Upper lobe of left lung (tissue), 6 donors: ENCODE measurements around the gene ALG1. TPM values are rescaled to one million over a fixed set of nuclear protein-coding genes. Genes with fewer than 3 reads are reported as not detected.
A peak's percentile ranks its signal among the peaks of the same experiment; 100 is the strongest.
"Not testable (repeated sequence)": the region's sequence is repeated elsewhere in the genome, so short reads cannot be mapped to it uniquely, and the experiment has no call there.

Experiments
- ATAC-seq, 2 donors: fragments of 200-7000 bp; cut with Tn5 transposase; one replicate each; pipeline ENCODE4 v1.9.1; 2022; ENCODE audit warnings: mild to moderate bottlenecking in 2 of 2, moderate library complexity in 2 of 2; ENCODE audit not compliant: low FRiP score in 2 of 2
- DNase-seq, 2 donors: peaks; one replicate each; pipeline ENCODE4 v3.0.0-alpha.2; 2019 to 2020
- H3K27ac ChIP-seq, 4 donors: fragments of 200-600 bp; sonication (generic); one replicate each; pipeline ENCODE4 v1.5.1; 2016 to 2019
- H3K27me3 ChIP-seq, 4 donors: fragments of 200-600 bp; sonication (generic); one replicate each; pipeline ENCODE4 v1.5.1; 2017 to 2019
- H3K36me3 ChIP-seq, 4 donors: fragments of 200-600 bp; sonication (generic); one replicate each; pipeline ENCODE4 v1.5.1; 2016 to 2019
- H3K4me1 ChIP-seq, 4 donors: fragments of 200-600 bp; sonication (generic); one replicate each; pipeline ENCODE4 v1.5.1; 2018 to 2019
- H3K4me3 ChIP-seq, 4 donors: fragments of 200-600 bp; sonication (generic); one replicate each; pipeline ENCODE4 v1.5.1; 2017 to 2019; ENCODE audit warnings: mild to moderate bottlenecking in 2 of 4, moderate library complexity in 1 of 4
- H3K9me3 ChIP-seq, 4 donors: fragments of 200-600 bp; sonication (generic); one replicate each; pipeline ENCODE4 v1.5.1; 2018 to 2019
- EP300 ChIP-seq, 4 donors: sonication (generic); formaldehyde crosslinking; IDR thresholded peaks; one replicate each; pipeline ENCODE4 v1.5.1; 2017; ENCODE audit warnings: antibody characterized with exemption in 4 of 4, control low read depth in 2 of 4
- POLR2A ChIP-seq, 4 donors: fragments of 450-650 bp; IDR thresholded peaks; one replicate each; pipeline ENCODE4 v1.5.1; 2016 to 2017; ENCODE audit warnings: antibody characterized with exemption in 4 of 4, mild to moderate bottlenecking in 2 of 4
- POLR2AphosphoS5 ChIP-seq, 2 donors: sonication (generic); formaldehyde crosslinking; IDR thresholded peaks; one replicate each; pipeline ENCODE4 v1.5.1; 2017; ENCODE audit warnings: antibody characterized with exemption in 2 of 2
- WGBS, 2 donors: methylation state at CpG; one replicate each; pipeline ENCODE4 v1.1.5; 2017 to 2018; 5-methylcytosine and 5-hydroxymethylcytosine counted together
- total RNA-seq, 6 donors: library from RNA; depleted of rRNA in 4 of 6; stranded (reverse); fragments of >200 nt in 4 of 6; gene quantifications; one replicate each; pipeline versions ENCODE4 v1.1.0 to v1.2.1, GENCODE V29; 2016 to 2021
- TF ChIP-seq, protein P1 (sequence below), 6 experiments: fragments of 450-650 bp in 4 of 6; fragments of 200-600 bp in 2 of 6; sonication (generic) in 2 of 6; IDR thresholded peaks; one replicate each; pipeline ENCODE4 v1.5.1; 2016 to 2019; ENCODE audit warnings: antibody characterized with exemption in 6 of 6
- donor health status: DM: no; HTN: no; CAD: no; lungs with moderate emphysema.
- donor health status: DM: no; HTN: yes; CAD: no; lungs with severe emphysema.

The ALG1 gene
- total RNA-seq, 6 donors from 2014 or later: 10.5 to 24.0 (median 21.9) TPM

GRCh38 chr16:5077304-5077703 is 5.7 kb downstream of the ALG1 start:
- Histone ChIP-seq H3K36me3 (peaks cover 0 to 73% (median 38%) of the 10 kb centered on the region in 4 donors), H3K27me3 (no peaks in the 10 kb centered on the region), H3K4me3 (no peak overlapping the region), H3K4me1 (peaks cover 6 to 19% (median 7%) of the 10 kb centered on the region in 4 donors), H3K27ac (no peak overlapping the region), H3K9me3 (no peaks in the 10 kb centered on the region)
- ATAC-seq: no peak
- DNase-seq: no peak
- TF ChIP-seq, protein P1, sequence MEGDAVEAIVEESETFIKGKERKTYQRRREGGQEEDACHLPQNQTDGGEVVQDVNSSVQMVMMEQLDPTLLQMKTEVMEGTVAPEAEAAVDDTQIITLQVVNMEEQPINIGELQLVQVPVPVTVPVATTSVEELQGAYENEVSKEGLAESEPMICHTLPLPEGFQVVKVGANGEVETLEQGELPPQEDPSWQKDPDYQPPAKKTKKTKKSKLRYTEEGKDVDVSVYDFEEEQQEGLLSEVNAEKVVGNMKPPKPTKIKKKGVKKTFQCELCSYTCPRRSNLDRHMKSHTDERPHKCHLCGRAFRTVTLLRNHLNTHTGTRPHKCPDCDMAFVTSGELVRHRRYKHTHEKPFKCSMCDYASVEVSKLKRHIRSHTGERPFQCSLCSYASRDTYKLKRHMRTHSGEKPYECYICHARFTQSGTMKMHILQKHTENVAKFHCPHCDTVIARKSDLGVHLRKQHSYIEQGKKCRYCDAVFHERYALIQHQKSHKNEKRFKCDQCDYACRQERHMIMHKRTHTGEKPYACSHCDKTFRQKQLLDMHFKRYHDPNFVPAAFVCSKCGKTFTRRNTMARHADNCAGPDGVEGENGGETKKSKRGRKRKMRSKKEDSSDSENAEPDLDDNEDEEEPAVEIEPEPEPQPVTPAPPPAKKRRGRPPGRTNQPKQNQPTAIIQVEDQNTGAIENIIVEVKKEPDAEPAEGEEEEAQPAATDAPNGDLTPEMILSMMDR (IDR thresholded peaks at IDR 0.05): no peak
- TF ChIP-seq EP300 (IDR thresholded peaks at IDR 0.05) (no peak), POLR2AphosphoS5 (IDR thresholded peaks at IDR 0.05) (no peak)
- WGBS, 2 donors: 96 to 97% methylated on average over 13 of the region's 13 CpGs

- Histone ChIP-seq H3K4me3 (no peak overlapping the region), H3K4me1 (peaks cover 0 to 6% (median 0%) of the 10 kb centered on the region in 4 donors), H3K27me3 (no peaks in the 10 kb centered on the region), H3K27ac (no peak overlapping the region), H3K9me3 (no peaks in the 10 kb centered on the region), H3K36me3 (peaks cover 0 to 86% (median 44%) of the 10 kb centered on the region in 4 donors)
- DNase-seq (no peak), ATAC-seq (no peak)
- TF ChIP-seq EP300 (IDR thresholded peaks at IDR 0.05) (no peak), POLR2A (IDR thresholded peaks at IDR 0.05) (no peak), POLR2AphosphoS5 (IDR thresholded peaks at IDR 0.05) (no peak)
- TF ChIP-seq, protein P1 (IDR thresholded peaks at IDR 0.05): no peak
- WGBS, 2 donors: 96 to 100% methylated on average over 7 to 17 of the region's 17 CpGs
Measured at GRCh38 chr16:5078626-5079025, 7.0 kb downstream of the ALG1 start.

DNA sequence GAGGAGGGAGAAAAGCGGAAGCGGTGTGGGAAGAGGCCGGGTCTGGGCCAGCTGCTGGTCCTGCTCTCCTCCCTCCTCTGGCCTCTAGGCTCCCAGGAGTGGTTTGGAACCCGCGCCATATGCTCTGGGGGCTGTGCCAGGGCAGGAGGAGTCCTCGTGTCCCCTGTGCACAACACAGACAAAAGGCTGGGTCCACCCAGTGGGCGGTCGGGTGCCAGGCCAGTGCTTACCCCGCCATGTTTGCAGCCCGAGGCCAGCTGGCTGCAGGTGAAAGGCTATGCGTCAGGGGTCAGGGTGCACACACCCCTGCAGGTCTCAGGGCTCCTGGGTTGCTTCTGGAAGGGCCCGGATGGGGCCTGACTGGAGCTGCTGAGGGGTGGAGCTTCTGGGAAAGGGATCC is 8.8 kb downstream of the ALG1 start:
- H3K4me3 ChIP-seq: not testable (repeated sequence)

DNA sequence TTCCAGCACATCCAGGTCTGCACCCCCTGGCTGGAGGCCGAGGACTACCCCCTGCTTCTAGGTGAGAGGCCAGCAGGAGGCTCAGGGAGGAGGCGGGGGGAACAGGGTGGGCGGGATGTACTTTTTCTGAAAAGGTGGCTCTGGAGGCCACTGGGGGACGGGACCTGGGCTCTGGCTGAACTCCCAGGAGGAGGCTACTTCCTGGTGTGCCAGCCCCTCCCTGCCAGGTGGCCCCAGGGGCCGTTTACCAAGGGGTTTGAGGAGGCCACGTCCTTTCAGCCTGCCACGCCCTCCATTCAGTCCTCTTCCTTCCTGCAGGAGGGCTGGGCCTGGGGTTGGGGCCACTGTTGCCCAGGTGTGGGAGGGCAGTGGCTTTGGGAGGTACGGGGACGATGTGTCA is 9.4 kb downstream of the ALG1 start:
- H3K4me3 ChIP-seq, ATAC-seq, H3K27ac ChIP-seq, H3K4me1 ChIP-seq, H3K27me3 ChIP-seq, H3K9me3 ChIP-seq: not testable (repeated sequence)
- 57 to 82% methylated on average over 8 to 9 of the region's 9 CpGs for WGBS, 2 donors
- H3K36me3 ChIP-seq: peaks cover 0 to 81% (median 45%) of the 10 kb centered on the region in 4 donors
- DNase-seq: peak in 1 of 2 donors; percentile 36

More for the DNA sequence above, 8.8 kb downstream of the ALG1 start:
- DNase-seq, H3K27ac ChIP-seq, H3K9me3 ChIP-seq, H3K4me1 ChIP-seq, H3K27me3 ChIP-seq, ATAC-seq: not testable (repeated sequence)
- peaks cover 0 to 81% (median 45%) of the 10 kb centered on the region in 4 donors for H3K36me3 ChIP-seq
- 88 to 91% methylated on average over 7 to 12 of the region's 12 CpGs for WGBS, 2 donors

DNA sequence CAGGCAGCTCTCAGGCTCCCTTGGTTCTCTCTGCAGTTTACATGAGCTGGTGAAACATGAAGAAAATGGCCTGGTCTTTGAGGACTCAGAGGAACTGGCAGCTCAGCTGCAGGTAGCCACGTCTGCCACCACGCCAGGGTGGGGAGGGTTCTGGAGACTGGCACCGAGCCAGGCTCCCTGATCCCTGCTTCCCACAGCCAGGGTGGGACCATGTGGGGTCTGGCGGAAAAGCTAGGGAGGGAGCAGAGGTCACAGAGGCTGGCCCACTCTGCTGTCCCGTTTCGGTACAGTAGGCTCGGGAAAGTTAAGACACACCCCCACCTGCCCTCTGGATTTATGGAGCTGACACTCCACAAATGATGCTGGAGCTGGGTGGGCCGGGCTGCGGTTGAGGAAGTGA is 12.0 kb downstream of the ALG1 start:
- not testable (repeated sequence) for ATAC-seq, H3K4me3 ChIP-seq, H3K27me3 ChIP-seq, H3K27ac ChIP-seq, H3K4me1 ChIP-seq, DNase-seq, H3K9me3 ChIP-seq
- WGBS, 2 donors: 87 to 100% methylated on average over 3 to 9 of the region's 9 CpGs
- H3K36me3 ChIP-seq: peaks cover 0 to 68% (median 36%) of the 10 kb centered on the region in 4 donors

DNA sequence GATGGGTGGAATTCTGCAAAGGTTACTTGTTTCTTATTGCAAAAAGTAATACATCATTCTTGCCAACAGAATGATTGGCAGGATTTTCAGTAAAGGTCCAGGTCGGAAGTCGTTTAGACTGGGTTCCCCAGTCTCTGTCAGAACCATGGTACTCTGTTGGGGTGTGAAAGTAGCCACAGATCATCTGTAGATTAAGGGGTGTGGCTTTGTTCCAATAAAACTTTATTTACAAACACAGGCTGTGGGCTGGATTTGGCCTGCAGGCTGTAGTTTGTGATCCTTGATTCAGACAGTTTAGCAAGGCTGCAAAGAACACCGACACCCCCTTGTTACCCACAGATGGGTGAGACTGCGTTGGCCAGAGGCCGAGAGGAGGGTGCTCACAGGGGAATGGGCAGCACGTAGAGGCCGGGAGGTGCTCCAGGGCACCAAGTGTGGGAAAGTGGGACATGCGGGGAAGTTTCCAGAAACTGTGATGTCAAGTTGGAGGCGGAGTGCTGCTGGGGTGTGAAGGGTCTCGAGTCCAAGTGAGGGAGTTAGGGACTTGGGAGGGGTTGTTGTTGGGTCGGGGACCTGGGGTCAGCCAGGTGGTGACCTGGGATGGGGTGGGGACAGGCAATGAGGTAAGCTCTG is 12.6 kb downstream of the ALG1 start:
- ATAC-seq, H3K4me1 ChIP-seq, H3K9me3 ChIP-seq, H3K4me3 ChIP-seq, H3K27ac ChIP-seq, DNase-seq, H3K27me3 ChIP-seq: not testable (repeated sequence)
- WGBS, 2 donors: 80 to 86% methylated on average over 11 of the region's 11 CpGs
- H3K36me3 ChIP-seq: peaks cover 0 to 66% (median 36%) of the 10 kb centered on the region in 4 donors

DNA sequence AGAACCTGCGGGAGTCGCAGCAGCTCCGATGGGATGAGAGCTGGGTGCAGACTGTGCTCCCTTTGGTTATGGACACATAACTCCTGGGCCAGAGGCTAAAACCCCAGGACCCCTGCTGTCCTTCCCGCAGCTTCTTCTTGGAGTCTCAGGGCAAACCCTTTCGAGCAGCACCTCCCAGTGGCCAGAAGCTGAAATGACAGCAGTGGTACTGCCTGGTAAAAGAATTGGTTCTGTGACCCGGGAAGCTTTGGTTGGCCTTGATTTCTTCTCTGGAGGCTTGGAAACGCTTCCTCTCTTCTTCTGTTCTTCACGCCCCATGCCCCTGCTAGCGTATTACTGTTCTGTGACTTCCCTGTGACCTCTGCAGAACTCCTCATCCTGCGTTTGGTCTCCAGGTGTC is 13.2 kb downstream of the ALG1 start:
- not testable (repeated sequence) for H3K4me3 ChIP-seq, H3K9me3 ChIP-seq, H3K27me3 ChIP-seq, H3K4me1 ChIP-seq, H3K27ac ChIP-seq, ATAC-seq
- WGBS, 2 donors: 71 to 74% methylated on average over 10 of the region's 10 CpGs
- peak in 1 of 2 donors; percentile 48 for DNase-seq
- TF ChIP-seq, protein P1 (IDR thresholded peaks at IDR 0.05): peak; percentile 23 to 63 (median 60)
- peaks cover 0 to 65% (median 34%) of the 10 kb centered on the region in 4 donors for H3K36me3 ChIP-seq

- DNase-seq, H3K9me3 ChIP-seq, H3K27me3 ChIP-seq, ATAC-seq, H3K4me1 ChIP-seq, H3K4me3 ChIP-seq, H3K27ac ChIP-seq: not testable (repeated sequence)
- WGBS, 2 donors: 90 to 94% methylated on average over 10 to 11 of the region's 11 CpGs
- peaks cover 0 to 68% (median 34%) of the 10 kb centered on the region in 4 donors for H3K36me3 ChIP-seq
Measured at GRCh38 chr16:5085716-5086115, 14.1 kb downstream of the ALG1 start.

DNA sequence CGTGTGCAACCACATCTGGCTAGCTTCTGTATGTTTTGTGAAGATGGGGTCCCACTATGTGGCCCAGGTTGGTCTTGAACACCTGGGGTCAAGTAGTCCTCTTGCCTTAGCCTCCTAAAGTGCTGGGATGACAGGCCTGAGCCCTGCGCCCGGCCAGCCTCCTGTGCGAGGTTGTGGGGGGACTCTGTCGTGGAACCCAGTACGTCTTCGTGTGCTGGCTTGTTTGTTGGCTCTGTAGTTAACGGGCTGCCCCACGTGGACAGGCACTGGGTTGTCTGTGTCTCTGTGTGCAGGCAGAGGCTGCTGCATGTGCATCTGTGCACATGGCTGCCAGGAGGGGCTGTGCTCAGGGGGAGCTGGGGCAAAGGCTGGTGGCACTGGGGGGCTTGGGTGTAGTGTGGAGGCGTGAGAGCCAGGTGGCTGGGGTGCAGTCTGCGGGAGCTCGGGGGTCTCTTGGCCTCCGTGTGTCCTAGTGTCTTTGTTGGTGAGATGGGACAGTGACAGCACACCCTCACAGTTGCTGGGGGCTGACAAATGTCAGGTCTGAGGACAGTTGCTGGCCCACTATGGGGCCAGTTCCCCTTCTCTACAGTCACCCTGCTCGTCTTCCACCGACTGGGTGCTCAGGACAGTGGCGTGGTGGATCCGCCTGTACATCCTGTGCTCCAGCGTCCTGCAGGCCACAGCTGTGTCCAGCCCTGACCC is 16.6 kb downstream of the ALG1 start:
- DNase-seq, H3K4me3 ChIP-seq, H3K27me3 ChIP-seq, ATAC-seq, H3K4me1 ChIP-seq, H3K27ac ChIP-seq, H3K9me3 ChIP-seq: not testable (repeated sequence)
- H3K36me3 ChIP-seq: peaks cover 0 to 57% (median 23%) of the 10 kb centered on the region in 4 donors
- 91 to 94% methylated on average over 6 to 18 of the region's 18 CpGs for WGBS, 2 donors
